Ectodermal cell (in vitro differentiated cells): ENCODE data around the gene MAP1LC3B.
A peak's percentile ranks its signal among the peaks of the same experiment; 100 is the strongest.
"Not testable (repeated sequence)": the region's sequence is repeated elsewhere in the genome, so short reads cannot be mapped to it uniquely, and the experiment has no call there.

Experiments used
- H3K27ac ChIP-seq: 2 replicates; pipeline ENCODE4 v1.7.0; 2013; ENCODE audit warnings: mild to moderate bottlenecking, low read depth, low read length; ENCODE audit not compliant: insufficient read depth, poor library complexity, severe bottlenecking
- H3K27me3 ChIP-seq: 2 replicates; pipeline ENCODE4 v1.7.0; 2013; ENCODE audit warnings: mild to moderate bottlenecking, low read length; ENCODE audit not compliant: insufficient read depth, control insufficient read depth, poor library complexity, severe bottlenecking
- H3K36me3 ChIP-seq: one replicate; pipeline ENCODE4 v1.7.0; 2013; ENCODE audit warnings: low read length; ENCODE audit not compliant: control insufficient read depth, insufficient read depth
- H3K4me1 ChIP-seq: one replicate; pipeline ENCODE4 v1.7.0; 2013; ENCODE audit warnings: low read length; ENCODE audit not compliant: control insufficient read depth, insufficient read depth
- H3K4me3 ChIP-seq: 2 replicates; pipeline ENCODE4 v1.7.0; 2013; ENCODE audit warnings: low read depth, low read length, control low read depth; ENCODE audit not compliant: insufficient read depth
- H3K9me3 ChIP-seq: 2 replicates; pipeline ENCODE4 v1.7.0; 2013; ENCODE audit warnings: mild to moderate bottlenecking, low read length, moderate library complexity; ENCODE audit not compliant: control insufficient read depth
- WGBS, 2 experiments: methylation state at CpG; one replicate each; pipeline ENCODE4 v1.1.7; 2013; ENCODE audit warnings: missing lambda C conversion rate in 2 of 2; 5-methylcytosine and 5-hydroxymethylcytosine counted together

MAP1LC3B gene

DNA sequence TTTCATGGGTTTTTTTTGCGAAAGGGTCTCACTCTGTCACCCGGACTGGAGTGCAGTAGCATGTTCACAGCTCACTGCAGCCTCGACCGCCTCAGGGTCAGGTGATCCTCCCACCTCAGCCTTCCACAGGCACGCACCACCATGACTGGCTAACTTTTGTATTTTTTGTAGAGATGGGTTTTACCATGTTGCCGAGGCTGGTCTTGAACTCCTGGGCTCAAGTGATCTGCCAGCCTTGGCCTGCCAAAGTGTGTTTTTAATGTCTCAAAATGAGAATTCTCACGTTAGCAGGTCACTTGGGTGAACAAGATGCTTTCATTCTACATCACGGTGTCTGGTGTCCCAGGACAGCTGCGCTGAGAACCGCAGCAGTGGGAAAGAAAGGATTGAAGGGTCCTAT is 11.7 kb upstream of the MAP1LC3B start:
- WGBS, 2 experiments: 93 to 94% methylated on average over 10 of the region's 10 CpGs
- no peak overlapping the region for H3K27ac ChIP-seq
- no peak overlapping the region for H3K4me3 ChIP-seq
- H3K4me1 ChIP-seq: peaks cover 13% of the 10 kb centered on the region
- no peaks in the 10 kb centered on the region for H3K27me3 ChIP-seq
- H3K36me3 ChIP-seq: no peaks in the 10 kb centered on the region
- H3K9me3 ChIP-seq: no peaks in the 10 kb centered on the region

GRCh38 chr16:87380881-87381280 is 11.3 kb upstream of the MAP1LC3B start:
- Histone ChIP-seq H3K9me3 (no peaks in the 10 kb centered on the region), H3K4me1 (peaks cover 13% of the 10 kb centered on the region), H3K36me3 (no peaks in the 10 kb centered on the region), H3K4me3 (no peak overlapping the region), H3K27ac (no peak overlapping the region), H3K27me3 (no peaks in the 10 kb centered on the region)
- WGBS, 2 experiments: 68 to 91% methylated on average over 4 of the region's 4 CpGs

GRCh38 chr16:87382023-87382785 is 9.9 kb upstream of the MAP1LC3B start:
- H3K27ac ChIP-seq: no peak overlapping the region
- H3K9me3 ChIP-seq: no peaks in the 10 kb centered on the region
- no peaks in the 10 kb centered on the region for H3K36me3 ChIP-seq
- H3K4me3 ChIP-seq: peak overlapping the region; percentile 70
- H3K4me1 ChIP-seq: peaks cover 13% of the 10 kb centered on the region
- no peaks in the 10 kb centered on the region for H3K27me3 ChIP-seq
- 65 to 68% methylated on average over 17 of the region's 17 CpGs for whole genome bisulfite sequencing, 2 experiments

GRCh38 chr16:87383505-87384161 is 8.5 kb upstream of the MAP1LC3B start, which contains the start of gene FBXO31:
TSS of gene FBXO31 (minus strand) at chr16:87383776. CDS start at chr16:87383744, 32 bp downstream.
- WGBS, 2 experiments: 0% methylated on average over 92 of the region's 92 CpGs

GRCh38 chr16:87384162-87384874 is 7.8 kb upstream of the MAP1LC3B start:
- Histone ChIP-seq H3K36me3 (no peaks in the 10 kb centered on the region), H3K4me1 (peaks cover 19% of the 10 kb centered on the region), H3K4me3 (peak overlapping the region; percentile 70), H3K27ac (peak overlapping the region; percentile 88), H3K27me3 (no peaks in the 10 kb centered on the region), H3K9me3 (no peaks in the 10 kb centered on the region)
- WGBS, 2 experiments: 6 to 7% methylated on average over 64 of the region's 64 CpGs

More at GRCh38 chr16:87383505-87384161, 8.5 kb upstream of the MAP1LC3B start, which contains the start of gene FBXO31:
- Histone ChIP-seq H3K4me1 (peaks cover 19% of the 10 kb centered on the region), H3K4me3 (peak within 1 kb of the TSS; percentile 70), H3K9me3 (no peaks in the 10 kb centered on the region), H3K36me3 (no peaks in the 10 kb centered on the region), H3K27me3 (no peaks in the 10 kb centered on the region), H3K27ac (peak within 1 kb of the TSS; percentile 88)

- H3K9me3 ChIP-seq, H3K27me3 ChIP-seq, H3K36me3 ChIP-seq: not testable (repeated sequence)
- 83 to 86% methylated on average over 12 of the region's 12 CpGs for WGBS, 2 experiments
- peaks cover 19% of the 10 kb centered on the region for H3K4me1 ChIP-seq
- peak overlapping the region; percentile 70 for H3K4me3 ChIP-seq
- peak overlapping the region; percentile 88 for H3K27ac ChIP-seq
Observed at GRCh38 chr16:87384875-87385167, 7.3 kb upstream of the MAP1LC3B start.

DNA sequence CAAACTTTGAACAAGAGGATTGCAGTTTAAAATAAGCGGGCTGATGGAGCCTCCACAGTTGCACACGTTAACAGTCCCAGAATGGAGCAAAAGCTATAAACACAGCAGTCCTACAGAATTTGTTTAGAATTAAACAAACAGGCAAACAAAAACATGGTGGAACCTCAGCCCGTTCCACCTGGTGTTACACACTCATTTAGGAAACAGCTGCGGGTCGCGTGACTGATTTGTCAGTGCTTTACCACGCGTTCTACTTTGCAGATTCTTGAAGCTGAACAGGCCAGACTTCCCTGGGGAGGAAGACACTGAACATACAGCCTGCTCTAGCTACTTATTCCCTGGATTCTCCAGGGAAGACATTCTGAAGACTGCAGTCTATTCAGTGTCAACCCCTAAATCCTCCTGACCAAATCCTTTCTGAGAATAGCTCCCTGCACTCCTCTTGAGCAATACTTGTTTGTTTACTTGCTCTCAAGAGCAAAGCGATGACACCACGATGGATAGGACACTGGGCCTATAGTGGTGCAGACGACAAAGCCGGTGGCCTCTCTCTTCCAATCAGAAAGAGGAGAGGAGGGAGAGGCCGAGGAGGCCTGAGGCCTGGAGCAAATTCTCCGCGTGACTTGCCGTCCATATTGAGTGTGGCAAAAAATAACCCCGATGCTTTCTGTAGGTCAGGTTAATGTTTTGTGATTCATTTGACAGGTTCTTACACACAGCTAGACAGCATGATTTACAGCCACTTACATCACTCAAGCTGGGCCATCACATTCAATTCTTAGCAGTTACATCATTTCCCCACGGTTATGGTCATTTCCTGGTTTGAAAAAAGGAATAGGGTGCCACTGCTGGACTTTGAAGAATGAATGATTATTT is 4.0 kb upstream of the MAP1LC3B start:
- H3K4me1 ChIP-seq: peaks cover 7% of the 10 kb centered on the region
- H3K27ac ChIP-seq: peak overlapping the region; percentile 87
- no peak overlapping the region for H3K4me3 ChIP-seq
- 32 to 34% methylated on average over 18 of the region's 18 CpGs for WGBS, 2 experiments
- H3K36me3 ChIP-seq: no peaks in the 10 kb centered on the region
- H3K27me3 ChIP-seq: no peaks in the 10 kb centered on the region
- no peaks in the 10 kb centered on the region for H3K9me3 ChIP-seq

GRCh38 chr16:87388818-87389134 is 3.4 kb upstream of the MAP1LC3B start:
- H3K27me3 ChIP-seq: no peaks in the 10 kb centered on the region
- H3K9me3 ChIP-seq: no peaks in the 10 kb centered on the region
- H3K4me1 ChIP-seq: peaks cover 12% of the 10 kb centered on the region
- H3K36me3 ChIP-seq: no peaks in the 10 kb centered on the region
- H3K4me3 ChIP-seq: no peak overlapping the region
- WGBS, 2 experiments: no CpG with 5 or more reads among the region's 1 CpG
- peak overlapping the region; percentile 87 for H3K27ac ChIP-seq

DNA sequence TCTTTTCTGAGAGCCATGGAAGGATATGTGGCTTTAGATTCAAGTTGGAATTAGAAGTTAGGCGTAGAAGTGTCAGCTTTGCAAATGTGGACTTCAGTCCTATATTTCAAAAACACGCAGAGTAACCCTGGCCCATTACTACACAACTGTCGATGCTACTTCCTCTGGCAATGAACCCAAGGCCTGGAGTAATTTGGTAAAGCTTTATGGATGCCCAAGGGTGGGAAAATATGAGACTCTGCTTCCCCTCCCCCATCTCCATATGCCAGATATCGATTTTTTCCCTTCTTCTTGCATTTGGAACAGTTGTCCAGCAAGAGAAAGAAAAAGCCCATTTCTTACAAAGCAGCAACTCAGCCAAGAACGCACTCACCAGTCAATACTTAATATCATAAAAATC is 2.9 kb upstream of the MAP1LC3B start:
- Histone ChIP-seq H3K27ac (no peak overlapping the region), H3K4me1 (peaks cover 14% of the 10 kb centered on the region), H3K4me3 (no peak overlapping the region), H3K27me3 (no peaks in the 10 kb centered on the region), H3K36me3 (no peaks in the 10 kb centered on the region), H3K9me3 (no peaks in the 10 kb centered on the region)
- 92 to 98% methylated on average over 4 to 5 of the region's 5 CpGs for WGBS, 2 experiments
